Neutrophil (primary cell): ENCODE results near the gene HIBCH.
A peak's percentile ranks its signal among the peaks of the same experiment; 100 is the strongest.
"Not testable (repeated sequence)": the region's sequence is repeated elsewhere in the genome, so short reads cannot be mapped to it uniquely, and the experiment has no call there.

Source experiments
- H3K27ac ChIP-seq: fragments of 200-600 bp; sonication (generic); 2 replicates; pipeline ENCODE4 v1.5.1; 2016; ENCODE audit warnings: mild to moderate bottlenecking, moderate library complexity
- H3K27me3 ChIP-seq: fragments of 200-600 bp; sonication (generic); 2 replicates; pipeline ENCODE4 v1.6.0; 2016; ENCODE audit warnings: mild to moderate bottlenecking
- H3K36me3 ChIP-seq: fragments of 200-600 bp; sonication (generic); 2 replicates; pipeline ENCODE4 v1.5.1; 2017
- H3K4me1 ChIP-seq, 2 experiments: fragments of 200-600 bp in 1 of 2; sonication (generic) in 1 of 2; 1 replicate in 1 of 2; 2 replicates in 1 of 2; pipeline versions ENCODE4 v1.5.1 to v1.6.1; 2013 to 2016; ENCODE audit warnings: low read depth in 1 of 2, low read length in 1 of 2, mild to moderate bottlenecking in 1 of 2, moderate library complexity in 1 of 2; ENCODE audit not compliant: control insufficient read depth in 1 of 2, insufficient read depth in 1 of 2
- H3K4me3 ChIP-seq, 2 experiments: fragments of 200-600 bp in 1 of 2; sonication (generic) in 1 of 2; 1 replicate in 1 of 2; 2 replicates in 1 of 2; pipeline ENCODE4 v1.5.1; 2013 to 2016; ENCODE audit warnings: low read depth in 1 of 2, low read length in 1 of 2, mild to moderate bottlenecking in 1 of 2, moderate library complexity in 1 of 2
- H3K9me3 ChIP-seq: fragments of 200-600 bp; sonication (generic); 2 replicates; pipeline ENCODE4 v1.5.1; 2016
- TF ChIP-seq, protein P1 (sequence below): fragments of 200-600 bp; sonication (generic); IDR thresholded peaks from 2 replicates; pipeline ENCODE4 v1.5.1; 2016; ENCODE audit warnings: antibody characterized with exemption

HIBCH gene

DNA sequence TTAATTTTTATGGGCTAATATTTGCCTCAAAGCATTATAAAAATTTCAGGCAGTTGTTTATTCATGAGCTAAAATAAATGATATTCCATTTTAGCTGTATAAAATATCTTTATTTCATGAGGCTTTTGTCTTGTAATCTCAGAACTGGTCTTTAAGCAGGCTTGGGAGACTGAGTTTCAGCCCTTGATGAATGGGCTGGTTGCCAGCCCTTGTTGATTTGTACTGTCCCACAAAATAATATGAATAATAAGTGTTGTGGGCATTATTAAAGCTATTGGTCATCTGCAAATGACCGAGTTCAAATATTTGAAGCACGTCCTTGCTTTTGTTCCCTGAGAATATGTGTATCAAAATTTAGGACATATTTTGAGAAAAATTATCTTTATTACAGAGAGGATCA is 41.9 kb upstream of the HIBCH start:
- no peak overlapping the region for H3K27ac ChIP-seq
- peaks cover 56% of the 10 kb centered on the region for H3K36me3 ChIP-seq
- TF ChIP-seq, protein P1, sequence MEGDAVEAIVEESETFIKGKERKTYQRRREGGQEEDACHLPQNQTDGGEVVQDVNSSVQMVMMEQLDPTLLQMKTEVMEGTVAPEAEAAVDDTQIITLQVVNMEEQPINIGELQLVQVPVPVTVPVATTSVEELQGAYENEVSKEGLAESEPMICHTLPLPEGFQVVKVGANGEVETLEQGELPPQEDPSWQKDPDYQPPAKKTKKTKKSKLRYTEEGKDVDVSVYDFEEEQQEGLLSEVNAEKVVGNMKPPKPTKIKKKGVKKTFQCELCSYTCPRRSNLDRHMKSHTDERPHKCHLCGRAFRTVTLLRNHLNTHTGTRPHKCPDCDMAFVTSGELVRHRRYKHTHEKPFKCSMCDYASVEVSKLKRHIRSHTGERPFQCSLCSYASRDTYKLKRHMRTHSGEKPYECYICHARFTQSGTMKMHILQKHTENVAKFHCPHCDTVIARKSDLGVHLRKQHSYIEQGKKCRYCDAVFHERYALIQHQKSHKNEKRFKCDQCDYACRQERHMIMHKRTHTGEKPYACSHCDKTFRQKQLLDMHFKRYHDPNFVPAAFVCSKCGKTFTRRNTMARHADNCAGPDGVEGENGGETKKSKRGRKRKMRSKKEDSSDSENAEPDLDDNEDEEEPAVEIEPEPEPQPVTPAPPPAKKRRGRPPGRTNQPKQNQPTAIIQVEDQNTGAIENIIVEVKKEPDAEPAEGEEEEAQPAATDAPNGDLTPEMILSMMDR, result no peak
- H3K27me3 ChIP-seq, result no peaks in the 10 kb centered on the region
- no peak overlapping the region for H3K4me3 ChIP-seq
- H3K4me1 ChIP-seq, result peaks cover 8 to 20% of the 10 kb centered on the region in 2 experiments
- H3K9me3 ChIP-seq, result no peaks in the 10 kb centered on the region

DNA sequence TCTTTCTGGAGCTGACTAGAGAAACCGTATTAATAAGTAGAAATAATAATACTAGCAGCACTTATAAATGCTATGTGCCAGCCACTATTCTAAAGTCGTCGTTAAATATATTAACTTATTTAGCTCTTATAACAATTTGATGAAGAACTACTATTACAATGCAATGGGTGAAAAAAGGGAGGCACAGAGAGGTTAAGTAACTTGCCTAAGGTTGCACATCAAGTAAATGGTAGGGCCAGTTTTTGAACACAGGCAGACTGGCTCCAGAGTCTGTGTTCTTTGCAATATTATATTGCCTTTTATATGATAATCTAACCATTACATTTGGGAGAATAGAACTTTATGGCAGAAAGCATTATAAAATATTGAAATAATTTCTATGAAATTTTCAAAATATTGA is 41.3 kb upstream of the HIBCH start:
- Histone ChIP-seq H3K36me3 (peaks cover 53% of the 10 kb centered on the region), H3K27ac (no peak overlapping the region), H3K4me3 (no peak overlapping the region), H3K4me1 (peaks cover 14 to 26% of the 10 kb centered on the region in 2 experiments), H3K27me3 (no peaks in the 10 kb centered on the region), H3K9me3 (no peaks in the 10 kb centered on the region)
- TF ChIP-seq, protein P1, result no peak

DNA sequence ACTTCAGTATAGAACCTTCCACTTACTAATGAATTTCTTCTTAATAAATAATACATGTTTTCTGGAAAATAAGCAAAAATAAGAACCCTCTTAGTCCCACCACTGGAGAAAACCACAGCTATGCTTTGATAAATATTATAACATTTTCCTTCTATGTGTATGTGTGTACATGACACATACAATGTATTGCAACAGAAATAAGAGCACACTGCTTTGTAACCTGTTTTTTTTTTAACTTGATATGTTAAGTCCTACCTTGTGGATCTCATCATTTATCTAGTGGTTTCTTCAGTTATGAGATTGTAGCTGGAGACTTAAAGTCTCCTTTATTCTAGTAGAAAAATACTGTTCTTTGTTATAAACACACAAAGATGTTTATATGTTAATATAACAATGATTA is 40.9 kb upstream of the HIBCH start:
- Histone ChIP-seq H3K27me3 (no peaks in the 10 kb centered on the region), H3K27ac (peak overlapping the region; percentile 75), H3K36me3 (peaks cover 53% of the 10 kb centered on the region), H3K4me1 (peaks cover 16 to 30% of the 10 kb centered on the region in 2 experiments), H3K4me3 (no peak overlapping the region), H3K9me3 (no peaks in the 10 kb centered on the region)
- TF ChIP-seq, protein P1, result no peak

DNA sequence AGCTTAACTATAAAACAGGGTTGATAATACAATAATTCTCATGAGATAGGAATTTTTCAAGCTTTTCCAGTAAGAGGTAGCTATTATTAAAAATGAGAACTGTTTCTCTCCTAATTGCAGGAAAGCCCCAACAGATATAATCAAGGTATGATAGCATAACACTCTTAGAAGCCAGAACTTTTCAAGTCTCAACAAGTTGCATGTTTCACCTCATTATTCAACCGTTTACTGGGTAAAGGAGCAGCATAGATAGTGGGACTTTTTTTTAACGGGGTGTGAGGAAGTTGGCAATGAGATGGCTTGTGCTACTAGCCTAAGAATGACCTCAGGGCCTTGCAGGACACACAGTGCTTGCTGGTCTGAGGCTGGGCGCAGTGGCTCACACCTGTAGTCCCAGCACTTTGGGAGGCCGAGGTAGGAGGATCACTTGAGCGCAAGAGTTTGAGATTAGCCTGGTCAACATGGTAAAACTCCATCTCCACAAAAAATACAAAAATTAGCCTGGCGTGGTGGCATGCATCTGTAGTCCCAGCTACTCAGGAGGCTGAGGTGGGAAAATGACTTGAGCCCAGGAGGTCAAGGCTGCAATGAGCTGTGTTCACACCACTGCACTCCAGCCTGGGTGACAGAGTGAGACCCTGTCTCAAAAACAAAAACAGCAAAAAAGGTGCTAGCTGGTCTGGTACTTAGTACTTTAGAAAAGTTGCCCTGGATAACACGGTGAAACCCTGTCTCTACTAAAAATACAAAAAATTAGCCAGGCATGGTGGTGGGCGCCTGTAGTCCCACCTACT is 39.2 kb upstream of the HIBCH start:
- not testable (repeated sequence) for H3K27ac ChIP-seq

DNA sequence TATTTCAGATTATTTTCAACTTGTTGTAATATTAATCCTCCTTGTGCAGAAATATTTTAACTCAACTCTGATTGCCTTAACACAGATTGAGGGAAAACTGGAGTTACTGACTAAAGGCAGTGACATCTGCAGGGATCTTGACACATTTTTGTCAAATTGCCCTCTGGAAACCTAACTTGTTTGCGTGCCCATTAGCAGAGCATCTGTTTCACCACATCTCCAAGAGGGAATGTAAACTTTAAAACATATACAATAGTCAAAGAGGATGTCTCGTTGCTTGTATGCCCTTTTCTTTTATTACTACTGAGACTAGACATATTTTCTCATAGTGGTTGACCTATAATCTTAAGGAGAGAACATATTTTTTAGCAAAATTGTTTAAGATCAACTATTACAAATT is 38.0 kb upstream of the HIBCH start:
- H3K27ac ChIP-seq, result no peak overlapping the region
- peaks cover 25 to 54% of the 10 kb centered on the region in 2 experiments for H3K4me1 ChIP-seq
- H3K27me3 ChIP-seq, result no peaks in the 10 kb centered on the region

More for the DNA sequence above, 39.2 kb upstream of the HIBCH start:
- H3K4me3 ChIP-seq, H3K9me3 ChIP-seq, H3K27me3 ChIP-seq: not testable (repeated sequence)
- Histone ChIP-seq H3K36me3 (peaks cover 40% of the 10 kb centered on the region), H3K4me1 (peaks cover 16 to 42% of the 10 kb centered on the region in 2 experiments)

More for the DNA sequence above, 38.0 kb upstream of the HIBCH start:
- peaks cover 27% of the 10 kb centered on the region for H3K36me3 ChIP-seq
- no peaks in the 10 kb centered on the region for H3K9me3 ChIP-seq
- H3K4me3 ChIP-seq, result no peak overlapping the region
- TF ChIP-seq, protein P1, result no peak
